ENCODE measurements around the gene STIM2.

DNA sequence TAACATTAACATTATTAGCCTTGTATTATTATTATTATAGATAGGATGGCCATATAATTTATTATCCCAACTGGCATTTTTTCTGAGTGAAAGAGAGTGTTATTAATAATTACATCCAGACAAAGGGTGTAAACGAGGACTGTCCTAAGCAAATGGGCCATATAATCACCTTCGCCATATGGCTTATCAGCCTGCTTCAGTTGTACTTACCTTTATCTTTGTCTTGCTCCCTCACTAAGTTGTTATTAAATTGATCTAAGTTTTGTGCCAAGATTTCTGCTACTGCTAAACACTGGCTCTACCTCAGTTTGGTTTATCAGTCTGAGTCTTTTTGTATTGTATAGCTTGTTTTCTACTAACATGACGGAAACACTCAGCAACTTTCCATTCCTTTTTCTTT is 76.9 kb downstream of the STIM2 start:
- TF ChIP-seq GATA2 (IDR thresholded peaks at IDR 0.05; ENCODE audit: low read depth, low read length): no peak
- TF ChIP-seq GATA3 (IDR thresholded peaks at IDR 0.05; ENCODE audit: low read depth, low read length): no peak

Data from SH-SY5Y (cell line).